Epithelial cell of esophagus (primary cell): ENCODE measurements around the gene PIP5K1C.

Source experiments
- DNase-seq: peaks from one replicate; pipeline ENCODE4 v3.0.0; 2010; ENCODE audit warnings: low read depth
- H3K4me3 ChIP-seq: 2 replicates; pipeline ENCODE4 v1.5.1; 2011; ENCODE audit warnings: mild to moderate bottlenecking, low read length, control low read depth
- TF ChIP-seq, protein P1 (sequence below): IDR thresholded peaks from 2 replicates; pipeline ENCODE4 v1.5.1; 2011; ENCODE audit warnings: low read depth, mild to moderate bottlenecking, low read length, control low read depth, inconsistent platforms; ENCODE audit not compliant: insufficient read depth; ENCODE audit errors: missing control alignments

PIP5K1C gene

DNA sequence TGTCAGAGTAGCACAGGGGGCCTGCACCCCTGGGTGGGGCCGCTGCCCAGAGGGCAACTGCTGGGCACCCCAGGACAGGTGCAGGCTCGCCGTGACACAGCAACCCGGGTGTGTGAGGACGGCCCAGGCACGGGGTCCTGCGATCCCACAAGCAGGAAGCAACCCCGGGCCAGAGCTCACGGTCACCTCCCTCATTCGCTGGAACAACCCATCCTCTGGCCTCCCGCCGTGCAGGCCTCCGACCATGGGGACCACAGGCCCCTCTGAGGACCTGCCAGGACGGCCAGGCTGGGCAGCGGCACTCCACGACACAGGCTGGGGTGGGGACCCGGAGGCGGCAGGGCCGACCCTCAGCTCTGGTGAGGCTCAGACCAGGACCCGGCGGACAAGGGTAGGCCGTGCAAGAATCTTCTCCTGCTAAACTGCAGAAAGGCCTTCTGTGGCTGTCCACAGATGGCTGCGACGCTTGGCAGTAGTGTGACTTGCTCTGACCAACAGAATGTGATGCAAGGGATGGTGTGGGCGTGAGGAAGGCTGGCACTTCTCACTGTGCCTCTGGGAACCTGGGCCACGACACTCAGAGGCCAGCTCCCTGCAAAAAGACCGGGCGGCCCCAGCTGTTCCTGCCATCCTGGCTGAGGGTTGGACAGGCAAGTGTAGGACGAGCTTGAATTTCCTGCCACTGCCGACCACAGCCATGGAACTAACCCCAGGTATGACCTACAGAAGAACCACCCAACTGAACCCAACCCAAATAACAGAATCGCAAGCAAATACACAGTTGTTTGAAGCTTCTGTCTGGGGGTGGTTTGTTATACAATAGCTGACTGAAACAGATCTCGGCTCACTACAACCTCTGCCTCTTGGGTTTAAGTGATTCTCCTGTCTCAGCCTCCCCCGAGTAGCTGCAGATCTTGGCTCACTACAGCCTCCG lies 26.5 kb downstream of the PIP5K1C start:
- no peak for DNase-seq
- TF ChIP-seq, protein P1, sequence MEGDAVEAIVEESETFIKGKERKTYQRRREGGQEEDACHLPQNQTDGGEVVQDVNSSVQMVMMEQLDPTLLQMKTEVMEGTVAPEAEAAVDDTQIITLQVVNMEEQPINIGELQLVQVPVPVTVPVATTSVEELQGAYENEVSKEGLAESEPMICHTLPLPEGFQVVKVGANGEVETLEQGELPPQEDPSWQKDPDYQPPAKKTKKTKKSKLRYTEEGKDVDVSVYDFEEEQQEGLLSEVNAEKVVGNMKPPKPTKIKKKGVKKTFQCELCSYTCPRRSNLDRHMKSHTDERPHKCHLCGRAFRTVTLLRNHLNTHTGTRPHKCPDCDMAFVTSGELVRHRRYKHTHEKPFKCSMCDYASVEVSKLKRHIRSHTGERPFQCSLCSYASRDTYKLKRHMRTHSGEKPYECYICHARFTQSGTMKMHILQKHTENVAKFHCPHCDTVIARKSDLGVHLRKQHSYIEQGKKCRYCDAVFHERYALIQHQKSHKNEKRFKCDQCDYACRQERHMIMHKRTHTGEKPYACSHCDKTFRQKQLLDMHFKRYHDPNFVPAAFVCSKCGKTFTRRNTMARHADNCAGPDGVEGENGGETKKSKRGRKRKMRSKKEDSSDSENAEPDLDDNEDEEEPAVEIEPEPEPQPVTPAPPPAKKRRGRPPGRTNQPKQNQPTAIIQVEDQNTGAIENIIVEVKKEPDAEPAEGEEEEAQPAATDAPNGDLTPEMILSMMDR = no peak
- H3K4me3 ChIP-seq = no peak overlapping the region

- H3K4me3 ChIP-seq = no peak overlapping the region
- TF ChIP-seq, protein P1 = no peak
- DNase-seq = no peak
Observed at GRCh38 chr19:3672993-3673392, 27.3 kb downstream of the PIP5K1C start.

DNA sequence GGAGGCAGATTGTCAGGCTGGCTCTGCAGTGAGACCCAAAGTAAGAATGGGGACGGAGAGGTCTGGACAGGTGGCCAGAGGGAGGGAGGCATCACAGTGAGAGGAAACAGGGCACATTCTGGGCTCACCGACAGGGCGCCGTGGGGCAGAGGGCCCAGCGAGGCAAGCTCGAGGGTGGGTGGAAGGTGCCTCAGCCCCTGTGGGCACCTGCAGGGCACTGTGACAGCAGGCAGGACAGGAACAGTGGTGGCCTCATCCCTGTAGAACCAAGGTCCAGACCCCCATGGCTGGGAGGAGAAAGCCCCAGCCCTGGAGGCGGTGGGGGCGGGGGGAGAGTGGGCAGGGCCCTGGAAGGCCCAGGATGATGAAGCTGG lies 27.7 kb downstream of the PIP5K1C start:
- TF ChIP-seq, protein P1 = no peak
- no peak for DNase-seq
- H3K4me3 ChIP-seq = no peak overlapping the region

DNA sequence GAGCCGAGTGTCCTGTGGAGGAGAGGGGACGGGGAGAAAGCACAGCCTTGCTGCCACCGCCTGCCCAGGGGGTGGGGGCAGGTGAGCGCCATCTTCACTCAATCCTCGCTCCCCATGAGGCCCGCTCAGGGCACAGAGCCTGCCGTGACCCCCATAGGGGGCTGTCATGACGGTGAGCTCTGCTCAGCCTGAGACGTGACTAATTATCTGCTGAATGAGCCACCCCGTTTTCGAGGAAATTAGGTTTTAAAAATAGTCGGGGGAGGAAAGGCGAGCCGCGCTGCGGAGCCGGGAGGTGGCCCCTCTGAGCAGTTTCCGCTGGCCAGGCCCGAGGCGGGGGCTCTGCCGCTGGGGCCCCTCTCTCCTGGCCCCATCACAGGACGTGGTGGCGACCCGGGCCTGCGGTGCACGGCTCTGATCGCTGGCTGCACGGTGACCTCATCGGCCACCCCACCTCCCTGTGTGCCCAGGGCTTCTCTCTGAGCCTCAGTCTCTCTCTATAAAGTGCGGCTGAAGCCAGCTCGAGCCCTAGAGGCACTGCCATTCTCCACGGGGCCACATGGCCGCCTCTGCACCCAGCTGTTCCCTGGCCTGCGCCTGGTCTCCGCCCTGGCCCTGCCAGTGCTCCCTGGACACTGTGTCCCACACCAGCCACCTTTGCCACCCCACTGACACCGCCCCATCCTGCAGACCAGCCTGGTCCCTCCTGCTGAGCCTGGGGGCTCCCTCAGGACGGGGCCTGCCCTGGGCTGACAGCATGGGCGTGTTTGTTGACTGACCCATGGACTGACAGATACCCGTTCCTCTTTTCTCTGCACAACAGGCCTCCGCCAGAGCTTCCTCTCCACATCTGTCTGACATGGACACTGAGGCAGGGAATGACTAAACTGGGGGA lies 28.3 kb downstream of the PIP5K1C start:
- H3K4me3 ChIP-seq = no peak overlapping the region
- TF ChIP-seq, protein P1 = no peak
- DNase-seq = no peak

- TF ChIP-seq, protein P1 = no peak
- no peak overlapping the region for H3K4me3 ChIP-seq
- DNase-seq = no peak
Observed at GRCh38 chr19:3670796-3671679, 29.2 kb downstream of the PIP5K1C start.
